Fibroblast of skin of left biceps (primary cell): ENCODE data around the gene SEMA4C.

Experiments used
- DNase-seq, 2 experiments: peaks; one replicate each; pipeline ENCODE4 v3.0.0-alpha.2; 2013; ENCODE audit warnings: low read depth in 2 of 2

SEMA4C gene

GRCh38 chr2:96881349-96882195 is 11.7 kb upstream of the SEMA4C start:
- DNase-seq, result no peak

DNA sequence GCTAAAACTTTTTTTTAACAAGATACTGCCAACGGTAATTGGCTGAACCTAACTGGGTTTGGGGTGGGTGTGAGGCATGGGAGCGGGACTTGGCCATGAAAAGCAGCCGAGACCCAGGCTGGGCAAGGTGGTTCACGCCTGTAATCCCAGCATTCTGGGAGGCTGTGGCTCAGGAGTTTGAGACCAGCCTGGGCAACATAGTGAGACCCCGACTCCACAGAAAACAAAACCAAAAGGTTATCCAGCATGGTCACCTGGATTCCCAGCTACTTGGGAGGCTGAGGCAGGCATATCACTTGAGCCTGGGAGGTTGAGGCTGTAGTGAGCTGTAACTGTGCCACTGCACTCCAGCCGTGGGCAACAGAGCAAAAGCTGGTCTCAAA is 11.0 kb upstream of the SEMA4C start:
- DNase-seq, result no peak

- DNase-seq, result no peak
Measured at GRCh38 chr2:96879545-96880040, 9.7 kb upstream of the SEMA4C start.

DNA sequence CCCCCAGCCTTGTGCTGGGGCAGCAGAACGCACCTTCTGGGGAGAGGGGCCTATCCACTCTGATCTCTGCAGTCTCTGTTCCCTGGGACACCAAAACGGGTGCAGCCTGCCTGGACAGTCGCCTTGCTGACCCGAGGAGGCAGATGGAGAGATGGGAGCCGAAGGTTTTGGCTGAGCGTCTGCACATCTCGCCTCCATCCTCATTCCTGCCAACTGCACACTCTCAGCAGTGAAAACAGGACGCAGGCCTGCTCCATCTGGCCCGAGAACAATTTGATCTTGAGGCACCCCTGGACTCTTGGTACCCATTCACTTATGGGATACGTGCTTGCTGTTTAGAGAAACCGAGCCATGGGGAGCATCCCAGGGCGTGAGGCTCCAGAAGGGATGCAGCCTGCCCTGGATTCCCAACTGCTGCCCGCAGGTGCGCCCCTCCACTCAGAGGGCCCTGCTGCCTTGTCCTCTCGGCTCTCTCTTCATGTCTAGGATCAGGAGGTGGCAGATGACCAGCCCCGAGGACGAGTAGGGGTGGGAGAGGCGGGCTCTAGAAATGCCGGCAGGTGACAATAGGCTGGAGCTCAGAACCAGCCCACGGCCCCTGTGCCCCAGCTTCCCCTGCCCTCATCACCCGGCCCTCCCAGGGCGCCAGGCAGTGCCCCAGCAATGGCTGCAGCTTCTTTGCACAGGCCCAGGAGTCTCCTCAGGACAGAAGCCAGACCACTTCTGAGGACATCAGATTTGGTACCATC is 9.1 kb upstream of the SEMA4C start:
- DNase-seq, result no peak

GRCh38 chr2:96878171-96878570 is 8.3 kb upstream of the SEMA4C start:
- DNase-seq, result no peak

DNA sequence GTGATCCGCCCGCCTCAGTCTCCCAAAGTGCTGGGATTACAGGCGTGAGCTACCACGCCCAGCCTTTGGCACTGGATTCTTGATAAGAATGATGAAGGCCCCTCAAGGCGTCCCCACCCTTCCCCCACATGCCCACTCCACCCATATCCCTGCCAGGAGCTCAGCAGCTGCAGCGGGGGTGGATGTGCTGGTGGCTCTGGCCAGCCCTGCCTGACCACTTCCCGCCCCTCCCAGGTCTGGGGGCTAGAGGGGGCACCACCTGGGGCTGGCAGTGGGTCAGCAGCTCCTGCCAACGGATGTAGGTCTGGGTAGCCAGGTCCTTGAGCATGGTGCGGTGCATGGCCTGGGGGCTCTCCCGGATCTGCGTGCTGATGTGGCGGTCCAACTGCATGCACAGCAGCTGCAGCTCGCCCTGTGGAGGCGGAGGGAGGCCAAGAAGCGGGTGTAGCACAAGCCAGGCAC is 7.8 kb upstream of the SEMA4C start:
- no peak for DNase-seq

GRCh38 chr2:96877042-96877451 is 7.2 kb upstream of the SEMA4C start:
- DNase-seq, result no peak

GRCh38 chr2:96876269-96877041 is 6.6 kb upstream of the SEMA4C start:
- DNase-seq, result no peak

DNA sequence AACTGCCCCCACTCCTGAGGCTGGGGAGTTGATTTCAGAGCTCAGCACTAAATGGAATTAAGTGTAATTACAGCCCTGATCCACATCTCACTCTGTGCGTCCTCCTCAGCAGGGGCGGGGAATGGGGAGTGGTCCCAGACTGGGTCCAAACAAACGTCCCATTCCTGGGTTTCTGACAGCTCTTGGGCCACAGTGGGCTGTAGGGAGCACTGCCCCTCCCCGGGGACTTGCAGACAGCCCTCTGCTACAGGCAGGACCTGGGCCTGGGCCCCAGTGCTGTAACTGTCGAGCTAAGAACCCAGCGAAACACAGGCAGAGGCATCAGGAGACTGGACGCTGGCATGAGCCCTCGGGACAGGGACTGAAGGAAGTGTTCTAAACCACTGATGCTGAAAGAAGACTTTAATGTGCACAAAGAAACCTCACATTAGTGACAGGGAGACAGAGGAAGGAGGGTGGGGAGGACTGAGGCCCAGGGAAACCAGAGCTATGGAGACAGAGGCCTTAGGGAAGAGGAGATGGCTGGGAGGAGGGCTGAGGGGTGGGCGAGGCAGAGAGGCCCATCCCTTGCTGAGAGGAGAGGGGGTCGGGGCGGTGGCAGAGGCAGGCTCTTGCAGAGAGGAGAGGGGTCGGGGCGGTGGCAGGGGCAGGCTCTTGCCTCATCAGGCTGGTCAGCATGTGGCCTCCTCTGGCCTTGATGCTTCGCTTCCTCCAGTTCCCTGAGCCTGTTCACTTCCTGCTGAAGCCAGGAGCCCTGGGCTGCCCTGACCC is 5.8 kb upstream of the SEMA4C start:
- no peak for DNase-seq

DNA sequence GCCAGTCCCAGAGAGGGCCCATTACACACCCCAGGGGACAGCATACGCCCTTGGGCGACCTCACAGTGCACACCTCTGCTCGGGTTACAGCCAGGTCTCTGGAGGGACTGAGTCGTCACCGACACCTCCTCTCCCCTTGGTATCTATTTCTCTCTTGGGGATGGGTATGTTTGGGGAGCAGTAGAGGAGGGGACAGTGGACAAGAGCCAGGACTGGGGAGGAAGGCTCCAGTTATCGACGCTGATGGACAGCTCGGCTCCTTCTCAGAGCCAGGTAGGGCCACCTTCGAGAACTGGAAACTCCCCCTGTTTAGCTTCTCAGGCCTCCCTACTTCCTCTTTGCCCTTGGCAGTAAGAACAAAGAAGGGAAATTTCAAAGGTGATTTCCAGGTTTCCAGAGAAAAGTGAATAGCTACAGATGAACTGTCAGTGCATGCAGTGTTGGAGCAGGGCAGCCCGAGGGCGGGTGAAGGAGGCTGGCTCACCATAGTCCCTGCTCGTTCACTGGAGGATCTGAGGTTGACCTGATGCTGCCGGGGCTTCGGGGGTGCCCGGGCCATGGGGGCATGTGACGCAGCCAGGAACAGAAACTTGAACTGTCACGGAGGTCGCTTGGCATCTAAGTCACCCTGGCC is 4.4 kb upstream of the SEMA4C start:
- no peak for DNase-seq

DNA sequence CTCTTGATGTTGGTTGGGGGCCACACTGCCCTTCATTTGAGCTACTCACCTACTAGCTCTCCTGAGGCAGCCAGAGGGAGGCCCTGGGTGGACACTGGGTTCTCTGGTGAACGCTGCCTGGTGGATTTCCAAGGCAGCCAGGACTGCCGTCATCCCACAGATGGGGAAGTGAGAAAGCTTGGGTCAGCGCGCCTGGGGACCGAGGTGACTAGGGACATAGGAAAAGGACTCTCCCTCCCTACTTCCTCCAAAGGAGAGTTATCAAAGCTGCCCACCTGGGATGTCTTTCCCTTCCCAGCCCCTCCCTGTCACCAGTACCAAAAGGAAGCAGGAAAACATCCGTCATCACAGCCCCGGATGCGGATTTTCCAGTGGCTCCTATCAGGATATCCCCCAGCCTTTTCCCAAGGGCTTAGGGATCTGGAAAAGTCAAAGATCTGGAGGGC is 3.8 kb upstream of the SEMA4C start:
- no peak for DNase-seq

DNA sequence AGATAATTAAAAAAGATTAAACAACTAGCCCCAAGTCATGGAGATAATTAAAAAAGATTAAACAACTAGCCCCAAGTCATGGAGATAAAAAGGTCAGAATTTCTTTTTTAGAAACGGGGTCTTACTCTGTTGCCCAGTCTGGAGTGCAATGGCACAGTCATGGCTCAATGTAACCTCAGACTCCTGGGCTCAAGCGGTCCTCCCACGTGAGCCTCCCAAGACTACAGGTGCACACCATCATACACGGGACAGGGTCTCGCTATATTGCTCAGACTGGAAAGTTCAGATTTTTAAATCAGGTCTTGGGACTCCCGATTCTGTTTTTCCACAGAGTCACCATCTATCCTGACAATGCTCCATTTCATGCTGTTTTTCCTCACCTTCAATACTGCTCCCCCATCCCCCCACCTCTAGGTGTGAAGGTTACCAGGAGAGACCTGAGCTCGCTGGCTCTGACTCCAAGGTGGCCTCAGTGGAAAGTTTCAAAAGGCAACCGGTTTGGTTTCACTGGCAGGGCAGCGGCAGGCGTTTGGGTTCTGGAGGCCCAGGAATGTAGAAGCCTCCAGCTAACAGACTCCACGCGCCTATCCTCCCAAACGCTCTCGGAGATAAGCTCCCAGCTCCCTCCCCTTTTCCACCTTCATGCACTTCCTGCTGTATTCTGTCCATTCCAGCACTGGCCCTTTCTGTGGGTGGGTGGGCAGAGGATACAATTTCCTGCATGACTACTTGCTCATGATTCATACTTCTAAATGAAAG is 2.9 kb upstream of the SEMA4C start:
- no peak for DNase-seq

GRCh38 chr2:96870626-96871255 is 861 bp upstream of the SEMA4C start:
- no peak for DNase-seq

DNA sequence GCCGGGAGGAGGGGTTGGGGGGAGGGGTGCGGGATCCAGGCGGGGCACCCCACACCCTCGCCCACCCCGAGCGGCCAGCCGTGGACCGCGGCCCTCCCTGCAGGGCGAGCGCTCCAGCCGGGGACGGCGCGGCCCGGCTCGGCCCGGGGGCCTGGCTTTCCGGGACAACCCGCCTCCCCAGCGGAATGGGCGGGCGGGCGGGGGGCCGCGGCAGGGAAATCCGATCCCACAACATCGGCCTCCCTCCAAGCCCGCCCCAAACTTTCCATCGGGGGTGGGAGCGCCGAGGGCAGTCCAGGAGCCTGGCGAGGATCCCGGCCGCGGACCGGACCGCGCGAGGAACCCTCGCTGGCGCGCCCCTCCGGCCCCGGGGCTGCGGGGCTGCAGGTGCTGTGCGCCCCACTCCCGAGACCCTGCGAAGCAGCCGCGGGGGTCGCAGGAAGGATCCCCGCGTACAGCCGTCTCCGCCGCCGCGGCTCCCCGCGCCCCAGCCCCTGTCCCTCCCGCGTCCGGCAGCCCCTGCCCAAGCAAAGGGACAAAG is 529 bp downstream of the SEMA4C start:
- peak; percentile 38 to 44 for DNase-seq

GRCh38 chr2:96868555-96869280 is 1.2 kb downstream of the SEMA4C start:
- DNase-seq, result peak; percentile 80 to 86

DNA sequence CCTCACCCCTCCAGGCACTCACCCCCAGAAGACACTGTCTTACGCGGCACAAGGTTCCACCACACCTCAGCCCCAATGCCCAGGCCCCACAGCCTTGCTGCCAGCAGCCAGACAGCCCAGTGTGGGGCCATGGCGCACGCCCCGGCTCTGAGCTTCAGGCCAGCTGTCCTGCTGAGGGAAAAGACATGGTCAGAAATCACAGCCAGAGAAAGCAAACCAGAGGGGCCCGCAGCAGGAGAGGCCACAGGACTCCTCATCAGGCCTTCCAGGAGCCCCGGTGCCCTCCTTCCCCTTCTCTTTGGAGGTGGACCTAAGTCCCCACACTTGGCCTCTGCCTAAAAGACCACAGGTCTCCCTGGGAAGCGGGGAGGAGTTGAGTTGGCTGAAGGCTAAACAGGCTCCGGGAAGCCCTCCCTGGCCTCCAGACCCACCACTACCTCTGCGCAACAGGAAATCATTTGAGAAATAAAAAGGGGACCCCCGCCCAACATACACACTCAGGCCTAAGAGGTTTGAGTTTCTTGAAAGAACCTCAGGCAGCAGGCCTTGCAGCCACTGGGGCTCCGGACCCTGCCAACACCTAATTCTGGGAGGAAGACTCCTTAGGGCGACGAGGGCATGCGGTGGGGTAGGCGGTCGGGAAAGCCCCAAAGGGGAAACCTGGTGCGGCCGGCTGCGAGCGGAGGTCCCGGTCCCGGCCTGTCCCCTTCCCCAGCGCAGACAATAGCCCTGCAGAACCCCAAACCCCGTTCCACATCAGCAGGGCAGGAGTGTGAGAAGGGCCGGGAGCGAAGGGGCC is 1.9 kb downstream of the SEMA4C start:
- no peak for DNase-seq

DNA sequence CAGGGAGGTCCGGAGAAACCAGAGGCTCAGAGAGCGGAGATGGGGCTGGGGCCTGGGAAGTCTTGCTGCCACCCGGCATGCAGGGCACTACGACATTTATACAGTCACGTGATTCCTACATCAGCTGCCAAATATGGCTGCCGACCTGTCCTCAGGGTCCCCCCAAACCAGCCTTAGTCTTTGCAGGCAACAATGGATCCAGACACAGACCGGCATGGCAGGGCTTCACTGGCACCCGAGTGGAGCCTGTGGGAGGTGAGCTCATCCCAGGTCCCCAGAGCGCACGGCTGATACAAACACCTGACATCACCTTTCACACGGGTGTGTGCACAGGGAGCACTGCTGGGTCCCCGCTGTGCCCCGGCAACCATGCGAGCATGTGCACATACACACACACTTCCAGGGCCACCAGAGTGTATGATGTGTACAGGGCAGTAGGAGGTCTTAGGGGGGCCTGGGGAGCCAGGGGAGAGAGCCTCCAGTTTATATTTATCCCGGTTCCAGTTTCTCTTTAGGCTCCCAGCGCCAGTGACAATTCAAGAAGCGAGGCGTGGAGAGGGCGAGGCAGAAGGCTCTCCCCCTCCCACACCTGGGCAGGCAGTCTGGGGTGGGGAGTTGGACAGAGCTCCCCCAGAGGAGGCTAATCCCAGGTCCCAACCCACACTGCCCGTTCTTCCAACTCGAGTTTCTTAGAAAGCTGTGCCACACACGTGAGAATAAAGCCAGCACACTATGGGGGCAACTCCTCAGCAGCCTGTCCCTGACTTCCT is 2.7 kb downstream of the SEMA4C start:
- DNase-seq, result no peak
